Limb (tissue), 2 donors: ENCODE data around the gene CAMSAP3.
A peak's percentile ranks its signal among the peaks of the same experiment; 100 is the strongest.
"Not testable (repeated sequence)": the region's sequence is repeated elsewhere in the genome, so short reads cannot be mapped to it uniquely, and the experiment has no call there.

Experiments used
- DNase-seq, 2 donors: peaks; one replicate each; pipeline ENCODE4 v3.0.0-alpha.2; 2016; ENCODE audit errors: extremely low spot score in 2 of 2

The CAMSAP3 gene

GRCh38 chr19:7629347-7630054 is 33.8 kb downstream of the CAMSAP3 start, which contains the start of the genes PET100 and XAB2:
PET100 (plus strand) TSS chr19:7629793; CDS start chr19:7629834, 41 bp downstream.
XAB2 (minus strand) TSS chr19:7629545; CDS start chr19:7629527, 18 bp downstream.
- peak; percentile 97 to 98 for DNase-seq

- no peak for DNase-seq
These were observed 35.9 kb downstream of the CAMSAP3 start for GRCh38 chr19:7631577-7631976.

DNA sequence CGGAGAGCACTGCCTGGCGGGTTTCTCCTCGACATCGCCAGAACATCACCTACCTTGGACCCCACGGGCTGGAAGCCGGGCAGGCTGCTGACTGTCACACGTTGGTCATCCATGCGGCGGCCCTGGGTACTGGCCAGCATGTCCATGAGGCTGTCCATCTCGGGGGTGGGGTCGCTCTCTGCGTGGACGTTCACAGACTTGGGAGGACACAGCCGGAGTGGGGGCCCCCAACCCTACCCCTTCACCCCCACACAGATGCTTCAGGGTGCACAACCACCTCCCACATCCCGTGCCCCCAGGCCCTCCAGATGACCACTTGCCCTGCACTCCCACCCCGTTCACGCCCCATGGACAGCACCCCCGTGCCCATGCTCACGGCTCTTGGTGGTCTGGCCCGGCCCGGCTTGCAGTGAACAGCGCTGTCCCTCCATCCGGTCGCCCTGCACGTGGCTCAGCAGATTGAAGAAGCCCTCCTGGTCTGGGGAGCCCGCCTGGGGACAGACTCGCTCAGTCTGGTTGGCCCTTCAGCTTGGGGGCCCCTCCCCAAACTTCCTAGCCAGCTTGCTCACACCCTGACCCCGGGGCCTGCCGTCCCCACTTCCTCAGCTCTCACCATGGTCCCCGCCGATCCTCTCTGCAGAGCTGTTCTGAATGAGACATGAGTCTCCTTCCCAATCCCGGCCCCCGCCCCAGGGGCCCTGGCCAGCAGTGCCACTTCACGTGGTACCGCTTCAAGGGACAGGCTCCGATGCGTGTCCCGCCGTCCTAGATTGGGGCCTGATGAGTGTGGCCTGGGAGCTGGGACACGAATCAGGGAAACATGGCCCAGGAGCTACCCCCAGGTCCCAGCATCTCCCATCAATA is 36.9 kb downstream of the CAMSAP3 start:
- no peak for DNase-seq

- DNase-seq, result no peak
These were observed 38.0 kb downstream of the CAMSAP3 start, which contains the start of gene PCP2 for GRCh38 chr19:7633698-7634097. PCP2 (minus strand) TSS chr19:7633719; CDS start chr19:7633457, 262 bp downstream.

GRCh38 chr19:7635670-7636069 is 40.0 kb downstream of the CAMSAP3 start:
- DNase-seq, result no peak

GRCh38 chr19:7636317-7636690 is 40.6 kb downstream of the CAMSAP3 start:
- DNase-seq, result no peak

- peak in 1 of 2 donors; percentile 51 for DNase-seq
These were observed 41.2 kb downstream of the CAMSAP3 start, which contains the start of gene STXBP2 for GRCh38 chr19:7636691-7637373. STXBP2 (plus strand) TSS chr19:7637110; CDS start chr19:7637150, 40 bp downstream.

DNA sequence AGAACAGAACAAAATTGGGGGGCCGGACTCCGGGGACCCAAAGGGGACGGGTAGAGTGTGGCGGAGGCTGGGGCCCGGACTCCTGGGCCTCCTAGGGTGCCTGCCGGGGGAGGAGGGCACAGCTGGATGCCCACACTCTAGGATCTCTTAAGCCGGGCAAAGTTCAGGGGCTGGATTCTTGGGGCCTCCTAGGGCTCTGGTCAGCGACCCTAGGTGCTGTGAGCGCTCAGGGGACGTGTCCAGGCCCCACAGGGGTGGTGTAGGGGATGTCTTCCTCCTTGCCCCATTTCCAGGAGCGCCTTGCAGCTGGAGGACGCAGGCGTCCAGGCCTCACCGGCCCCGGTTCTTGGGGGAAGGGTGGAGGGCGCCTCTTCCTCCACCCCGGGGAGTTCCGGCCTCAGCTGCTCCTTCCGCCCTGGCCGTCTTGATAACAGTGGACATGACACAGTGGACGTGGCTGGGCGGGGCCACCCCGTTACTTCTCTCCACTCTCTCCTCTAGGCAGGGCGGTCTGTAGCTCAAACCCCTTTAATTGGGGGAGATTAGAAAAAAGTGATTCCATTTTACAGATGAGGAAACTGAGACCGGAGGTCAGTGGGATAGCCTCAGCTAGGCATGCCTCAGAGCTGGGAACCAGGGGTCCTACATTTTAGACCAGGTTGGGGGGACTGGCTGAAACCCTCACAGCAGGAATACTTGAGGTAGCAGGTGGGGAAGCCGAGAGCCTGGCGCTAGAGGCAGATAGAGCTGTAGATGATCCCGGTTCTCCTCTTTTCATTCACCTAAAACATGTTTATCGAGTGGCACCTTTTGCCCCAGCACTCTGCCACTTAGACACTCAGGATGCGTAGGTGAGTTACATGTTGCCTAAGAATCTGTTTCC is 42.0 kb downstream of the CAMSAP3 start:
- no peak for DNase-seq

GRCh38 chr19:7638802-7639465 is 43.3 kb downstream of the CAMSAP3 start:
- DNase-seq, result no peak

DNA sequence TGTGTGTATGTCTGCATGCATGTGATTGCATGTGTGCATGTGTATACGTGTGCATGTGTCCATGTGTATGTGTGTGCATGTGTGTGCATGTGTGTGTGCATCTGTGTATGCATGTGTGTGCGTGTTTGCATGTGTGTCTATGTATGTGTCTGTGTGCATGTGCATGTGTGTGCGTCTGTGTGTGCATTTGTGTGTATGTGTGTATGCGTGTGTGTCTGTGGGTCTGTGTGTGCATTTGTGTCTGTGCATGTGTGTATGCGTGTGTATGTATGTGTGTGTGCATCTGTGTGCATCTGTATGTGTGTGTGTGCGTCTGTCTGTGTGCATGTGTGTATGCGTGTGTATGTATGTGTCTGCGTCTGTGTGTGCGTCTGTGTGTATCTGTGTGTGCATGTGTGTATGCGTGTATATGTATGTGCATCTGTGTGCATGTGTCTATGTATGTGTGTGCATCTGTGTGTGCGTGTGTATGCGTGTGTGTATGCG is 44.2 kb downstream of the CAMSAP3 start:
- DNase-seq, result no peak

- DNase-seq, result no peak
These were observed 45.1 kb downstream of the CAMSAP3 start for GRCh38 chr19:7640803-7641202.

DNA sequence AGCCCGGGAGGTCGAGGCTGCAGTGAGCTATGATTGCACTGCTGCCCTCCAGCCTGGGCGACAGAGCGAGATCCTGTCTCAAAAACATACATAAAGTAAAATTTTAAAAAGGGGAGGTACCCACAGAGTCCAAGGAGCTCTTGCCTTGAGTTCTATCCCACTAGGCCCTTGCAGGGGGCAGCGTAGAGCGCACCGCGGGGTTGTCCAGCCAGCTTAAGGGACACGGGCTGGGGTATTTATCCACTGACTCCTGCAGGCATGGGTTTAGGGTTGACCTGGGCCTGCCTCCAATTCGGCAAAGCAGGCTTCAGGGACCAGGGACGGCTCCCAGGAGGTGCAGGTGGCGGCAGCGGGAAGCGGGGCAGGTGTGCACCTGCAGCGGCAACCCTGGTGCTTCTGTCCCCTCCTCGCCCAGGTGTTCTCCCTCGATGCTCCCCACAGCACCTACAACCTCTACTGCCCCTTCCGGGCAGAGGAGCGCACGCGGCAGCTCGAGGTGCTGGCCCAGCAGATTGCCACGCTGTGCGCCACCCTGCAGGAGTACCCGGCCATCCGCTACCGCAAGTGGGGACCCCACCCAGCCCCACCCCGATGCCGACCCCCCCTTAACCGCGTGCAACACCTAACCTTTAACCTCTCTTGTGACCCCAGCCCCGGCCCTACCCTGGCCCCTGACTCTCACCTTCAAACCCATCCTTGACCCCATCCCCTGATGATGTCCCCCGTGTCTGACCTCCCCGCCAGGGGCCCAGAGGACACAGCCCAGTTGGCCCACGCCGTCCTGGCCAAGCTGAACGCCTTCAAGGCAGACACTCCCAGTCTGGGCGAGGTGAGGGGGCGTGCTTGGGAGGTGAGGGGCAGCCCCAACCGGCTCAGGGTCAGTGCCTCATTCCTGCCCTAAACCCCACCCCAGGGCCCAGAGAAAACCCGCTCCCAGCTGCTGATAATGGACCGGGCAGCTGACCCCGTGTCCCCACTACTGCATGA is 45.9 kb downstream of the CAMSAP3 start:
- DNase-seq, result no peak

- no peak for DNase-seq
These were observed 46.8 kb downstream of the CAMSAP3 start for GRCh38 chr19:7642295-7643030.

DNA sequence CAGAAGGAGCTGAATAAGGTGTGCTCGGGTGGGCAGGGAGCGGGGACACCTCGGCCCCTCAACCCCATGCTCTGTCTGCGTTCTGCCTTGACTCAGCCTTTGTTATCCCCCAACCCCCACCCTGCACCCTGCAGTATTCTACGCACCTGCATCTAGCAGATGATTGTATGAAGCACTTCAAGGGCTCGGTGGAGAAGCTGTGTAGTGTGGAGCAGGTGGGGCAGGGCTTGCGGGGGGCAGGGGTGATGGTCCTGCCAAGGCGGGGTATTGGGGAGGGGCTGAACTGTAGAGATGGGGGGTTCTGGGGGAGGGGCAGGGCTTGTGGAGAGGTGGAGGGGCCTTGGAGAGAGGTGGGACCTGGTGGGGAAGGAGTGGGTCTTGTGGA is 47.4 kb downstream of the CAMSAP3 start:
- DNase-seq, result no peak

GRCh38 chr19:7643629-7644549 is 48.2 kb downstream of the CAMSAP3 start:
- DNase-seq, result not testable (repeated sequence)

- no peak for DNase-seq
These were observed 48.9 kb downstream of the CAMSAP3 start for GRCh38 chr19:7644550-7644877.

GRCh38 chr19:7645163-7645562 is 49.5 kb downstream of the CAMSAP3 start:
- no peak for DNase-seq
